Activated naive CD4-positive, alpha-beta T cell treated with anti-CD3 and anti-CD28 coated beads, Interleukin-2, amount 50 U/mL, for 72 hours (primary cell): Measurements from ENCODE around the gene CELA1. TPM values are rescaled to one million over a fixed set of nuclear protein-coding genes. Genes with fewer than 3 reads are reported as not detected.
"Not testable (repeated sequence)": the region's sequence is repeated elsewhere in the genome, so short reads cannot be mapped to it uniquely, and the experiment has no call there.

Experiments used
- ATAC-seq, 2 donors: fragments of 150-1000 bp; cut with Tn5 transposase; 2 replicates each; pipeline ENCODE4 v1.10.0; 2021; ENCODE audit warnings: mild to moderate bottlenecking in 2 of 2, moderate library complexity in 2 of 2
- DNase-seq, 2 donors: peaks; one replicate each; pipeline ENCODE4 v3.0.0; 2021 to 2022; ENCODE audit warnings: low spot score in 2 of 2
- H3K27ac Mint-ChIP-seq, 2 donors: one replicate each; pipeline ENCODE4 v1.8.0; 2022; ENCODE audit warnings: mild to moderate bottlenecking in 2 of 2, mixed read lengths in 2 of 2
- H3K36me3 Mint-ChIP-seq, 2 donors: one replicate each; pipeline ENCODE4 v1.8.0; 2022; ENCODE audit warnings: mixed read lengths in 2 of 2
- H3K9me3 Mint-ChIP-seq, 2 donors: one replicate each; pipeline ENCODE4 v1.8.0; 2022; ENCODE audit warnings: mixed read lengths in 2 of 2
- total RNA-seq, 2 donors: library from RNA; stranded (reverse); gene quantifications; one replicate each; pipeline ENCODE4 v1.2.3, GENCODE V29; 2022

The CELA1 gene
- total RNA-seq, 2 donors from 2014 or later = not detected

- DNase-seq (no peak), ATAC-seq (no peak)
- no peak overlapping the region for H3K27ac Mint-ChIP-seq
- H3K36me3 Mint-ChIP-seq = peaks cover under 1 to 10% of the 10 kb centered on the region in 2 donors
- H3K9me3 Mint-ChIP-seq = no peaks in the 10 kb centered on the region
Observed at GRCh38 chr12:51362307-51362706, 15.8 kb upstream of the CELA1 start.

- no peak for DNase-seq
- Mint-ChIP-seq H3K9me3 (no peaks in the 10 kb centered on the region), H3K27ac (no peak overlapping the region), H3K36me3 (peaks cover 6 to 10% of the 10 kb centered on the region in 2 donors)
- ATAC-seq = no peak
Observed at GRCh38 chr12:51361161-51362016, 14.9 kb upstream of the CELA1 start.

DNA sequence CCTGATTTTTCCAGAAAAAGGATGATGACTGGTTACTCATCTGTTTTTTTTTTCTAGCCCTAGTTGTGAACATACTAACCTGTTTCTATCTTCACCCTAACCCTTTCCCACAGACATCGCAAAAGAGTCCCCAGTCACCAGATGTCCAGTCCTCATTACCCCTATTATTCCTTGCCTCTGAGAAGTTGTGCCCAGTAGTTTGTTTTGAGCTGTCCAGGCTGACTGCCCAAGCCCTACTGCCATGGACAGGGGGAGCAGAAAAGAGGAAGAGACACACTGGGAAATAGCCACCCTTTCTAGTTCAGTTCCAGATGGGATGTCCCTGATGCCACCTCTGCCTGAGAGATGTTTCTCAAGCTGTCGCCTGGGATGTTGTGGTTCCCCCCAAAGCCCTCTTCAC, 13.8 kb upstream of the CELA1 start:
- ATAC-seq = no peak
- no peak overlapping the region for H3K27ac Mint-ChIP-seq
- no peaks in the 10 kb centered on the region for H3K9me3 Mint-ChIP-seq
- H3K36me3 Mint-ChIP-seq = peaks cover 6 to 10% of the 10 kb centered on the region in 2 donors
- no peak for DNase-seq

- H3K36me3 Mint-ChIP-seq = peaks cover 6 to 10% of the 10 kb centered on the region in 2 donors
- DNase-seq (no peak), ATAC-seq (no peak)
- no peaks in the 10 kb centered on the region for H3K9me3 Mint-ChIP-seq
- no peak overlapping the region for H3K27ac Mint-ChIP-seq
Observed at GRCh38 chr12:51359851-51360250, 13.4 kb upstream of the CELA1 start.

DNA sequence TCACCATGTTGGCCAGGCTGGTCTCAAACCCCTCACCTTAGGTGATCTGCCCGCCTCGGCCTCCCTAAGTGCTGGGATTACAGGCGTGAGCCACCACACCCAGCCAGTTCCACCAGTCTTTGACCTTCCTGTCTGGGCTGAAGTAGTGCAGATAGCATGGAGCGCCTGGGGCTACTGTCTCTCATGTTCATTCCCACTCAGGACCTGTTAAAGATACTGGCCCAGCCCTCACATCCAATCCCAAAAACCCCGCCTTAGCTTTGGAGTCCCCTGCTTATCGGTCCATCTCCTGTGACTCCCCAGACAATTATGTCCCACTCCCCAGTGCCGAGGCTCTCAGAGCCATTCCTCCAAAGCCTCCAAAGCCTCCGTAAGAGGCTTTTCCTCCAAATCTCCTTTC, 12.0 kb upstream of the CELA1 start:
- peaks cover 6% of the 10 kb centered on the region in 2 donors for H3K36me3 Mint-ChIP-seq
- peak overlapping the region in 1 of 2 donors; percentile 60 for H3K27ac Mint-ChIP-seq
- ATAC-seq (no peak), DNase-seq (no peak)
- H3K9me3 Mint-ChIP-seq = no peaks in the 10 kb centered on the region

- DNase-seq (no peak), ATAC-seq (peak in 1 of 2 donors; percentile 51)
- no peak overlapping the region for H3K27ac Mint-ChIP-seq
Observed at GRCh38 chr12:51357374-51358047, 11.0 kb upstream of the CELA1 start.

DNA sequence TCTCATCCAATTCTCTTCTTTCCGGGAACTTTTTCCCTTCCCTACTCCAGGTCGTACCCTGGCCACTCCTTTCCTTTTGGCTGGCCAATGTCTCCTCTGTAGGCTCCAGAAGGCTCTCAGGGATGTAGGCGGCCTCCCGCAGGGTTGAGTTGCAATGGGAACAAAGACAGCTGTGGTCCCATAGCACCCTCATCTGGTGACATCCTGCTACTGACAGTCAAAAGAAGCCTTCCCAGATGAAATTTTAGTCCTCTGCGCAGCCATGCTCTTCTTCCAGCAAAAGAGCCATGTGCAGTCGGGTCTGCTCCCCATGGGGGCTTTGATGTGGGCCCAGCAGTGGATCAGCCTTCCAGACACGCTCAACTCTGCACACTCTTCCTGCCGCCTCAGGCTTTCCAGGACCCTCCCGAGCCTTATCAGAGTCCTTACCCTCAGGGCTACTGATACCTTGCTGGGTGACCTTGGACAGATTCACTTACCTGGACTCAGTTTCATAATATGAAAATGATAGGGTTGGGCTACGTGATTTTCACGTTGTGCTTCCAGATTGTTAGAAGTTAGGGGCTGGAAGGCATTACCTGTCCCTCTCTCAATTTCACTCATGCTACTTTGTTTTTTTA, 5.5 kb upstream of the CELA1 start:
- Mint-ChIP-seq H3K27ac (peak overlapping the region in 1 of 2 donors; percentile 64), H3K9me3 (no peaks in the 10 kb centered on the region), H3K36me3 (peaks cover 0 to 3% of the 10 kb centered on the region in 2 donors)
- ATAC-seq (peak; percentile 59 to 66), DNase-seq (peak in 1 of 2 donors; percentile 45)

More at GRCh38 chr12:51357374-51358047, 11.0 kb upstream of the CELA1 start:
- no peaks in the 10 kb centered on the region for H3K9me3 Mint-ChIP-seq
- peaks cover 6% of the 10 kb centered on the region in 2 donors for H3K36me3 Mint-ChIP-seq

GRCh38 chr12:51349026-51349425, 2.5 kb upstream of the CELA1 start:
- Mint-ChIP-seq H3K27ac (no peak overlapping the region), H3K9me3 (no peaks in the 10 kb centered on the region), H3K36me3 (no peaks in the 10 kb centered on the region)
- DNase-seq (no peak), ATAC-seq (no peak)

DNA sequence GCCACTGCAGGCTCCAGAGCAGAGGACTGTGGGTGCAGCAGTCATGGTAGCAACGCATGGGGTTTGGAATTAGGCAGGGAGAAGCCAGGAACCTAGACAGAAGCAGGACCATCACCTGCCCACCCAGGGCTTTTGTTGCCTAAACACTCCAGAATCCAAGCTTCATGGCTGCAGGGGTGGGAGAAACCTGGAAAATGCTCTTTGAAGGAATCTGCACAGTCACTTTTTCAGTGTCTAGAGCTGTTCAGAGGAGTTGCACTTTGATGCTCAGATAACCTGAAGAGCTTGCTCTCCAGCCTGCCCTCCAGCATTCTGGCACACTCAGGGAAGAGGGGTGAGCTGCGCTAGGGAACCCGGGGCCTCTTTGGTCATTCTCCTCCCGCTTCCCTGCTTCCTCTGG, 1.6 kb upstream of the CELA1 start:
- ATAC-seq (no peak), DNase-seq (no peak)
- no peaks in the 10 kb centered on the region for H3K36me3 Mint-ChIP-seq
- H3K9me3 Mint-ChIP-seq = no peaks in the 10 kb centered on the region
- H3K27ac Mint-ChIP-seq = no peak overlapping the region

GRCh38 chr12:51345681-51346080, 798 bp downstream of the CELA1 start:
- H3K27ac Mint-ChIP-seq = no peak overlapping the region
- no peak for ATAC-seq
- DNase-seq = no peak
- no peaks in the 10 kb centered on the region for H3K9me3 Mint-ChIP-seq
- H3K36me3 Mint-ChIP-seq = no peaks in the 10 kb centered on the region

DNA sequence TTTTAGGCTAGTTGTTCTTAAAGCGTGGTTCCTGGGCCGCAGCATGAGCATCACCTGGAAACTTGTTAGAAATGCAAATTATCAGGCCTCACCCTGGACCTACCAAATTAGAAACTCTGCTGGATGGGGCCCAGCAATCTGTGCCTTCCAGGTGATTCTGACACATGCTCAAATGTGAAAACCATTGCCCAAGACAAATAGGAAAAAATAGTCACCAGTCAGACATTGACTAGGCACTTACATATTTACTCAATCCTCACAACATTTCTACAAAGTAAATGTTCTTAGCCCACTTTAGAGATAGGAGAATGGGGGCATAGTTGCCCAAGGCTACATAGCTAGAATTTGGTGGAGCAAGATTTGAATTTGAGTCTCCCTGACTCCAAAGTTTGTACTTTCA, 3.3 kb downstream of the CELA1 start:
- Mint-ChIP-seq H3K36me3 (no peaks in the 10 kb centered on the region), H3K9me3 (no peaks in the 10 kb centered on the region), H3K27ac (no peak overlapping the region)
- peak in 1 of 2 donors; percentile 65 for ATAC-seq
- no peak for DNase-seq

DNA sequence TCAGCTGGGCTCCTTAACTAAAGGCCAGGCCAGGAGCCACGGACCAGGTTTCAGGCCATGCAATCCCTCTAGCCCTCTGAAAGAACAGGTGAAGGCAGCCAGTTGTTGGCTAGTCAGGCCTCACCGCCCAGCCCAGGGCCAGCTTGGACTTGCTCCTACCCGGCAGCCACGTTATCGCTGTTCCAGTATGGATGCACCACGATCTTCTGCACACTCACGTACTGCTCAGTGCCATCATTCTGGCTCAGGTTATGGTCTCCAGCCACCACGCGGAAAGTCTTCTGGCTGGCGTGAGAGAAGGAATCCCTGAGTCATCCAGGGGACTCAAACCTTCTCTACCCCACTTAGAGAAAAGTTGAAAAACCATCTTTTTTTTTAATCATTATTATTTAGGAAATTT, 4.1 kb downstream of the CELA1 start:
- ATAC-seq (no peak), DNase-seq (no peak)
- H3K36me3 Mint-ChIP-seq = no peaks in the 10 kb centered on the region
- H3K9me3 Mint-ChIP-seq = no peaks in the 10 kb centered on the region
- H3K27ac Mint-ChIP-seq = no peak overlapping the region

GRCh38 chr12:51341251-51342007, 5.0 kb downstream of the CELA1 start:
- ATAC-seq (peak; percentile 71 to 87), DNase-seq (peak in 1 of 2 donors; percentile 71)
- no peaks in the 10 kb centered on the region for H3K9me3 Mint-ChIP-seq
- H3K36me3 Mint-ChIP-seq = no peaks in the 10 kb centered on the region
- H3K27ac Mint-ChIP-seq = peak overlapping the region; percentile 43 to 50

DNA sequence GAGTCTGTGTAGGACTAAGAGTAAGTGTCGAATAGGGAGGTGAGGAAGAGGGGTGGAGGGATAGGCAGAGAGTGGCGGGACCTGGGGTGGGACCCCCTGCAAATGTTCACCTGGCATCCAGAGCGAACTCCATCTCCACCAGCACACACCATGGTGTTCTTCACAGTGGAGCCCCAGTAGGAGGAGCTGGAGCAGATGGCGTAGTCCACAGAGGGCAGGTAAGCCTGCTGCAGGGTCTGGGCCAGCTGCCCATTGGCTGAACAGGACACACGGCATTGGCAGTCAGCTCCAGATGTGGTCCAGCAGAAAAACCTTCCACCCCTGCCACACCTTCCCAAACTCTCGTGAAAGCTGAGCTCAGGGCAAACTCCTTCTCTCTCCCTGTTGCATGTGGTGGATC, 6.7 kb downstream of the CELA1 start:
- Mint-ChIP-seq H3K9me3 (no peaks in the 10 kb centered on the region), H3K27ac (no peak overlapping the region), H3K36me3 (no peaks in the 10 kb centered on the region)
- no peak for ATAC-seq
- no peak for DNase-seq

DNA sequence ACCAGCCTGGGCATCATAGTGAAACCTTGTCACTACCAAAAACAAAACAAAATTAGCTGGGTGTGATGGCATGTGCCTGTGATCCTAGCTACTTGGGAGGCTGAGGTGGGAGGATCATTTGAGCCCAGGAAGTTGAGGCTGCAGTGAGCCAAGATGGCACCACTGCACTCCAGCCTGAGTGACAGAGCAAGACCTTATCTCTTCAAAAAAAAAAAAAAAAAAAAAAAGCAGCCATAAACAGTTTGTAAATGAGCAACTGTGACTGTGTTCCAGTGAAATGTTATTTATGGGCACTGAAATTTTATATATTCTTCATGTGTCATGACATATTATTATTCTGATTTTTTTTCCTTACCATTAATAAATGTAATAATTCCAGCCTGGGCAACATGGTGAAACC, 9.1 kb downstream of the CELA1 start:
- not testable (repeated sequence) for H3K9me3 Mint-ChIP-seq, H3K27ac Mint-ChIP-seq, DNase-seq, ATAC-seq, H3K36me3 Mint-ChIP-seq

- Mint-ChIP-seq H3K36me3 (no peaks in the 10 kb centered on the region), H3K27ac (no peak overlapping the region)
- DNase-seq = no peak
Observed at GRCh38 chr12:51335931-51336330, 10.5 kb downstream of the CELA1 start.

DNA sequence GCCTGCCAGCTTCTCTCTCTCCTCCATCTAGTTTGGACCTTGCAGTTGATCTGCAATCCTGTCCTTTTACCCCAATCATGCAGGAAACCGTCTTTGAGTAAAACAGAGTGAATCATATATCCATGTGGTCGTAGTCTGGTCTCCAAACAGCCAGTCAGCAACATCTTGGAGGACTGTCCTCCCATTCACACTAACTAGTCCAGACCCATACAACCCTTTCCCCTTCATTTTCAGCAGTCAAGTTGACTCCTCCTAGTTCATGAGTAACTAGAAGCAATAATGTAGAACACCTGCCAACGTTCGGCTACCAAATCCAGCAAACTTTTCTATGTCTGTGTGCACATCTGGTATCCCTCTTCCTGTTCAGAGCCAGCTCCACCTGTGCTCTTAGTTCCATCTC, 11.7 kb downstream of the CELA1 start:
- Mint-ChIP-seq H3K9me3 (no peaks in the 10 kb centered on the region), H3K36me3 (no peaks in the 10 kb centered on the region), H3K27ac (no peak overlapping the region)
- ATAC-seq = no peak
- DNase-seq = no peak

More at GRCh38 chr12:51335931-51336330, 10.5 kb downstream of the CELA1 start:
- no peak for ATAC-seq
- H3K9me3 Mint-ChIP-seq = no peaks in the 10 kb centered on the region
